Gastrocnemius medialis (tissue), 4 donors: ENCODE measurements around the gene OBSCN. TPM values are rescaled to one million over a fixed set of nuclear protein-coding genes. Genes with fewer than 3 reads are reported as not detected.

Source experiments
- ATAC-seq, 2 donors: fragments of 150-250 bp; one replicate each; pipeline ENCODE4 v1.9.1; 2016
- DNase-seq, 2 donors: peaks; one replicate each; pipeline ENCODE4 v3.0.0-alpha.2; 2019
- H3K27ac ChIP-seq, 4 donors: fragments of 200-600 bp; sonication (generic); 1 replicate in 1 of 4; 2 replicates in 3 of 4; pipeline ENCODE4 v1.5.1; 2016 to 2018; ENCODE audit warnings: mild to moderate bottlenecking in 2 of 4, moderate library complexity in 1 of 4
- H3K27me3 ChIP-seq, 3 donors: fragments of 200-600 bp; sonication (generic) in 2 of 3; 1 replicate in 1 of 3; 2 replicates in 2 of 3; pipeline versions ENCODE4 v1.5.1 to v1.6.0; 2016 to 2019; ENCODE audit warnings: mild to moderate bottlenecking in 1 of 3, moderate library complexity in 1 of 3
- H3K36me3 ChIP-seq, 2 donors: fragments of 200-600 bp; sonication (generic) in 1 of 2; one replicate each; pipeline ENCODE4 v1.5.1; 2017 to 2018
- H3K4me1 ChIP-seq, 2 donors: fragments of 200-600 bp; sonication (generic) in 1 of 2; one replicate each; pipeline ENCODE4 v1.5.1; 2016 to 2017; ENCODE audit warnings: mild to moderate bottlenecking in 2 of 2
- H3K4me3 ChIP-seq, 4 donors: fragments of 200-600 bp; sonication (generic) in 3 of 4; 1 replicate in 1 of 4; 2 replicates in 3 of 4; pipeline ENCODE4 v1.5.1; 2016 to 2019; ENCODE audit warnings: mild to moderate bottlenecking in 2 of 4
- H3K9me3 ChIP-seq, 3 donors: fragments of 200-600 bp; sonication (generic) in 2 of 3; 1 replicate in 1 of 3; 2 replicates in 2 of 3; pipeline ENCODE4 v1.5.1; 2016 to 2019
- POLR2A ChIP-seq, 2 donors: fragments of 450-650 bp; IDR thresholded peaks; one replicate each; pipeline ENCODE4 v1.6.1; 2017; ENCODE audit warnings: antibody characterized with exemption in 2 of 2, mild to moderate bottlenecking in 2 of 2, moderate library complexity in 2 of 2
- in situ Hi-C, 4 donors: fragments of 200-750 bp; cut with MboI; loops; one replicate each; pipeline versions ENCODE4 v1.15.0 to v1.8.0; 2017; ENCODE audit warnings: low sequenced_read_pairs in 4 of 4
- intact Hi-C: fragments of 100-400 bp; cut with DNase I; formaldehyde crosslinking; loops from one replicate; pipeline ENCODE4 v1.15.1; 2023; ENCODE audit warnings: low total_unique reads
- total RNA-seq, 4 donors: library from RNA; depleted of rRNA; stranded (reverse); fragments of >200 nt; gene quantifications; one replicate each; pipeline versions ENCODE4 v1.1.0 to v1.2.3, GENCODE V29; 2016
- TF ChIP-seq, protein P1 (sequence below), 5 experiments: fragments of 450-650 bp in 3 of 5; fragments of 200-600 bp in 2 of 5; sonication (generic) in 2 of 5; IDR thresholded peaks in 4 of 5; conservative IDR thresholded peaks in 1 of 5; 1 replicate in 4 of 5; 2 replicates in 1 of 5; pipeline ENCODE4 v1.5.1; 2016 to 2019; ENCODE audit warnings: antibody characterized with exemption in 5 of 5, mild to moderate bottlenecking in 3 of 5, moderate library complexity in 3 of 5

The OBSCN gene
- total RNA-seq, 4 donors from 2014 or later, result 798 to 1,571 (median 1,162) TPM

DNA sequence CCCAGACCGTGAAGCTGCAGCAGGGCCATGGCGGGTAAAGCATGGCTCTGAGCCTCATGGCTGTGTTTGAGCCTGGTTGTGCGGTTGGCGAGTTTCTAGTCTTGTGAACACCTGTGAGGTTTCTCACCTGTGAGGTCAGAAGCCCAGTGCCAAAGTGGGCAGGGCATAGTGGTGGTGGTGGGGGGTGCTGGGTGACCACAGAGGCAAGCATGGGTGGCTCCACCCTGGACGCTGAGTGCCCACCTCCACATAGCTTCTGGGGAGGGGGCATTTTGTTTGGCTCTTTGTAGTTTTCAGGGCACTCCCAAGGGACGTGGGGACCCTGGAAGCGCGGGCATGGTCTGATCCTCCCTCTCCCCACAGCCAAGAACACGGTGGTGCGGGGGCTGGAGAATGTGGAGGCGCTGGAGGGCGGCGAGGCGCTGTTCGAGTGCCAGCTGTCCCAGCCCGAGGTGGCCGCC, 107.7 kb downstream of the OBSCN start:
- intact Hi-C loops (no loop called here), in situ Hi-C loops (no loop called here)
- Histone ChIP-seq H3K27ac (peak overlapping the region; percentile 69 to 89 (median 84)), H3K27me3 (no peaks in the 10 kb centered on the region), H3K9me3 (no peaks in the 10 kb centered on the region), H3K36me3 (peaks cover 0 to 76% of the 10 kb centered on the region in 2 donors), H3K4me3 (no peak overlapping the region), H3K4me1 (peaks cover 6 to 20% of the 10 kb centered on the region in 2 donors)
- no peak for ATAC-seq
- DNase-seq, result peak in 1 of 2 donors; percentile 23
- TF ChIP-seq, protein P1, sequence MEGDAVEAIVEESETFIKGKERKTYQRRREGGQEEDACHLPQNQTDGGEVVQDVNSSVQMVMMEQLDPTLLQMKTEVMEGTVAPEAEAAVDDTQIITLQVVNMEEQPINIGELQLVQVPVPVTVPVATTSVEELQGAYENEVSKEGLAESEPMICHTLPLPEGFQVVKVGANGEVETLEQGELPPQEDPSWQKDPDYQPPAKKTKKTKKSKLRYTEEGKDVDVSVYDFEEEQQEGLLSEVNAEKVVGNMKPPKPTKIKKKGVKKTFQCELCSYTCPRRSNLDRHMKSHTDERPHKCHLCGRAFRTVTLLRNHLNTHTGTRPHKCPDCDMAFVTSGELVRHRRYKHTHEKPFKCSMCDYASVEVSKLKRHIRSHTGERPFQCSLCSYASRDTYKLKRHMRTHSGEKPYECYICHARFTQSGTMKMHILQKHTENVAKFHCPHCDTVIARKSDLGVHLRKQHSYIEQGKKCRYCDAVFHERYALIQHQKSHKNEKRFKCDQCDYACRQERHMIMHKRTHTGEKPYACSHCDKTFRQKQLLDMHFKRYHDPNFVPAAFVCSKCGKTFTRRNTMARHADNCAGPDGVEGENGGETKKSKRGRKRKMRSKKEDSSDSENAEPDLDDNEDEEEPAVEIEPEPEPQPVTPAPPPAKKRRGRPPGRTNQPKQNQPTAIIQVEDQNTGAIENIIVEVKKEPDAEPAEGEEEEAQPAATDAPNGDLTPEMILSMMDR (IDR thresholded peaks at IDR 0.05 in 4 of 5, conservative IDR thresholded peaks at IDR 0.05 in 1 of 5), result no peak

DNA sequence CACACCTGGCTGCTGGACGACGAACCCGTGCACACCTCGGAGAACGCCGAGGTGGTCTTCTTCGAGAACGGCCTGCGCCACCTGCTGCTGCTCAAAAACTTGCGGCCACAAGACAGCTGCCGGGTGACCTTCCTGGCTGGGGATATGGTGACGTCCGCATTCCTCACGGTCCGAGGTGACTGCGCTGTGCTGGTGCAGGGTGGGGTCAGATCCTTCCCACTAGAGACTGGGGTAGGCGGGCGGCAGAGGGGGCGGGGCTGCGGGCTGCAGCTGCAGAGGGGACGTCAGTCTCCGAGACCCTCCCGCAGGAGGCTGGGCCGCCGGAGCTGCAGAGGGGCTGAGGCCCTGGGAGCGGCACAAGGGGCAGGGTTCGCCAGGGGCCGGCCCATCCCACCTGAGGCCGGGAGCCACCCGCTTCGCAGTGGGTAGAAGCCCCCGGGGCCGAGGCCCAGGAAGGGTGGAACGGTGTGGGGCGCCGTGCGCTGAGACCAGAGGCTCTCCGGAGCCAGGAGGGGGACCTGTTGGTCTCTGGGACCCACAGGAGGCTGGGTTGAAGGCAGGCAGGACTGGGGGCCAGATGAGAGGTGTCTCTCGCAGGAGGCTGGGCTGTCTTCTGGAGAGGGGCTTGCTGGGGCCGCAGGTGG, 108.2 kb downstream of the OBSCN start:
- no peak overlapping the region for H3K4me3 ChIP-seq
- TF ChIP-seq, protein P1 (IDR thresholded peaks at IDR 0.05 in 4 of 5, conservative IDR thresholded peaks at IDR 0.05 in 1 of 5), result no peak
- TF ChIP-seq POLR2A (IDR thresholded peaks at IDR 0.05), result no peak
- in situ Hi-C loops, result no loop called here
- no peaks in the 10 kb centered on the region for H3K27me3 ChIP-seq
- H3K9me3 ChIP-seq, result no peaks in the 10 kb centered on the region
- DNase-seq, result peak in 1 of 2 donors; percentile 40
- peaks cover 3 to 76% of the 10 kb centered on the region in 2 donors for H3K36me3 ChIP-seq
- H3K4me1 ChIP-seq, result peaks cover under 1 to 20% of the 10 kb centered on the region in 2 donors
- no peak for ATAC-seq
- peak overlapping the region; percentile 69 to 89 (median 84) for H3K27ac ChIP-seq
- intact Hi-C loops, result no loop called here

DNA sequence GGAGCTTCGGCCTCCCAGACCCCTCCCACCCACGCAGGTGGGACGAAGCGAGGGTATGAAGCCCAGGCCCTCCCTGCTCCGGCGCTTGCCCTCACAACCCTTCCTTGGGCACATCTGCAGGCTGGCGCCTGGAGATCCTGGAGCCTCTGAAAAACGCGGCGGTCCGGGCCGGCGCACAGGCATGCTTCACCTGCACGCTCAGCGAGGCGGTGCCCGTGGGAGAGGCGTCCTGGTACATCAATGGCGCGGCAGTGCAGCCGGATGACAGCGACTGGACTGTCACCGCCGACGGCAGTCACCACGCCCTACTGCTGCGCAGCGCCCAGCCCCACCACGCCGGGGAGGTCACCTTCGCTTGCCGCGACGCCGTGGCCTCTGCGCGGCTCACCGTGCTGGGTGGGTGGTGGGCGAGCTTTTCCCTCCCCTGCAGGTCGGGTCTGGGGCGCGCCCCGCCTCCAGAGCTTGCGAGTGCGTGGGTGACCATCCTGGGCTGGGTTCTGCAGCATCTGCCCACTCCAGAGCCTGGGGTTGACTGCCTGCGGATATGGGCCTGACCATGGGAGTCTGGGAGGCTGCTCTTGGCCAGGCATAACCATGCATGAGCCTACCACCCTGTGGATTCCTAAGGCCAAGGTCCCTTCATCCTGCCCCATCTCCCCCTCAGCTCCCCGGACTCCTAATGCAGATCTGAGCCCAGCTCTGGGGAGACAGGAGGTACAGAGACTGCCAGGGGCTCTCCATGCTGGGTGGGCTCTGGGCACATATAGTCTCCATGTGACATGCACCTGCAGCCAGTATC, 108.9 kb downstream of the OBSCN start:
- H3K36me3 ChIP-seq, result peaks cover 3 to 76% of the 10 kb centered on the region in 2 donors
- H3K9me3 ChIP-seq, result no peaks in the 10 kb centered on the region
- intact Hi-C loops, result no loop called here
- peak overlapping the region in 3 of 4 donors; percentile 80 to 89 (median 89) for H3K27ac ChIP-seq
- TF ChIP-seq, protein P1 (IDR thresholded peaks at IDR 0.05 in 4 of 5, conservative IDR thresholded peaks at IDR 0.05 in 1 of 5), result no peak
- no peak for TF ChIP-seq POLR2A (IDR thresholded peaks at IDR 0.05)
- ATAC-seq (no peak), DNase-seq (peak in 1 of 2 donors; percentile 20)
- no peak overlapping the region for H3K4me3 ChIP-seq
- no peaks in the 10 kb centered on the region for H3K27me3 ChIP-seq
- in situ Hi-C loops, result no loop called here
- peaks cover 0 to 20% of the 10 kb centered on the region in 2 donors for H3K4me1 ChIP-seq

DNA sequence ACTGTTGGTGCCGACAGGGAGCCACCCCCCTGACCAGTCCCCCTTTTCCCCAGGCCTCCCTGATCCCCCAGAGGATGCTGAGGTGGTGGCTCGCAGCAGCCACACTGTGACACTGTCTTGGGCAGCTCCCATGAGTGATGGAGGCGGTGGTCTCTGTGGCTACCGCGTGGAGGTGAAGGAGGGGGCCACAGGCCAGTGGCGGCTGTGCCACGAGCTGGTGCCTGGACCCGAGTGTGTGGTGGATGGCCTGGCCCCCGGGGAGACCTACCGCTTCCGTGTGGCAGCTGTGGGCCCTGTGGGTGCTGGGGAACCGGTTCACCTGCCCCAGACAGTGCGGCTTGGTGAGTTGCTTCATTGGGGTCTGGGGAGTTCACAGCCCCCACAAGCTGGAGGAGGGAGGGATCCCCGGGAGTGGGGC, 109.6 kb downstream of the OBSCN start:
- Histone ChIP-seq H3K36me3 (peaks cover 6 to 77% of the 10 kb centered on the region in 2 donors), H3K4me1 (peaks cover 0 to 20% of the 10 kb centered on the region in 2 donors), H3K4me3 (no peak overlapping the region), H3K27ac (peak overlapping the region in 1 of 4 donors; percentile 89), H3K27me3 (no peaks in the 10 kb centered on the region), H3K9me3 (no peaks in the 10 kb centered on the region)
- DNase-seq (no peak), ATAC-seq (no peak)
- in situ Hi-C loops (no loop called here), intact Hi-C loops (no loop called here)
- TF ChIP-seq, protein P1 (IDR thresholded peaks at IDR 0.05 in 4 of 5, conservative IDR thresholded peaks at IDR 0.05 in 1 of 5), result no peak
- TF ChIP-seq POLR2A (IDR thresholded peaks at IDR 0.05), result no peak
